HepG2 (cell line): Measurements from ENCODE around the gene ZNRF3. TPM values are rescaled to one million over a fixed set of nuclear protein-coding genes. Genes with fewer than 3 reads are reported as not detected.

Experiments used
- BCL3 ChIP-seq: sonication (generic); formaldehyde crosslinking; IDR thresholded peaks from 2 replicates; pipeline ENCODE4 v1.5.1; 2020; ENCODE audit warnings: mild to moderate bottlenecking, missing genetic modification reagents, moderate library complexity
- FOXA1 ChIP-seq, 2 experiments: fragments of 450-650 bp in 1 of 2; sonication (generic) in 1 of 2; formaldehyde crosslinking in 1 of 2; IDR thresholded peaks; 2 replicates each; pipeline versions ENCODE4 v1.4.0 to v1.6.1; 2016 to 2020; ENCODE audit warnings: missing genetic modification reagents in 1 of 2
- HIC2 ChIP-seq: sonication (generic); formaldehyde crosslinking; IDR thresholded peaks from 2 replicates; pipeline ENCODE4 v1.9.0; 2022; ENCODE audit warnings: low read depth, missing genetic modification reagents
- IRF9 ChIP-seq: sonication (generic); formaldehyde crosslinking; IDR thresholded peaks from 2 replicates; pipeline ENCODE4 v1.8.0; 2022; ENCODE audit warnings: missing genetic modification reagents, mild to moderate bottlenecking, borderline replicate concordance
- NFE2 ChIP-seq: sonication (generic); formaldehyde crosslinking; IDR thresholded peaks from 2 replicates; pipeline ENCODE4 v1.4.0; 2020; ENCODE audit warnings: missing genetic modification reagents
- NR2F6 ChIP-seq, 2 experiments: IDR thresholded peaks; 2 replicates each; pipeline ENCODE4 v1.6.1; 2016; ENCODE audit warnings: antibody characterized with exemption in 1 of 2, mild to moderate bottlenecking in 1 of 2
- PAF1 ChIP-seq: IDR thresholded peaks from 2 replicates; pipeline ENCODE4 v1.6.1; 2016; ENCODE audit warnings: missing genetic modification reagents, missing compliant biosample characterization
- REXO4 ChIP-seq: sonication (generic); formaldehyde crosslinking; IDR thresholded peaks from 2 replicates; pipeline ENCODE4 v1.8.0; 2022; ENCODE audit warnings: missing genetic modification reagents, mild to moderate bottlenecking, borderline replicate concordance
- THAP8 ChIP-seq: sonication (generic); formaldehyde crosslinking; IDR thresholded peaks from 2 replicates; pipeline ENCODE4 v1.5.1; 2020; ENCODE audit warnings: missing genetic modification reagents, mild to moderate bottlenecking, borderline replicate concordance
- TIGD3 ChIP-seq: sonication (generic); formaldehyde crosslinking; IDR thresholded peaks from 2 replicates; pipeline ENCODE4 v1.5.1; 2020; ENCODE audit warnings: mild to moderate bottlenecking, missing genetic modification reagents, borderline replicate concordance
- YEATS2 ChIP-seq: sonication (generic); formaldehyde crosslinking; IDR thresholded peaks from 2 replicates; pipeline ENCODE4 v1.4.0; 2020; ENCODE audit warnings: missing genetic modification reagents, borderline replicate concordance
- ZC3H13 ChIP-seq: sonication (generic); formaldehyde crosslinking; IDR thresholded peaks from 2 replicates; pipeline ENCODE4 v1.8.1; 2023; ENCODE audit warnings: mild to moderate bottlenecking, missing genetic modification reagents, moderate library complexity
- ZNF335 ChIP-seq: sonication (generic); formaldehyde crosslinking; IDR thresholded peaks from 2 replicates; pipeline ENCODE4 v1.4.0; 2020; ENCODE audit warnings: missing genetic modification reagents
- ZNF652 ChIP-seq: IDR thresholded peaks from 2 replicates; pipeline ENCODE4 v1.6.1; 2016; ENCODE audit warnings: low read depth, borderline replicate concordance
- ZNF674 ChIP-seq: sonication (generic); formaldehyde crosslinking; IDR thresholded peaks from 2 replicates; pipeline ENCODE4 v1.5.0; 2020; ENCODE audit warnings: low read depth, mild to moderate bottlenecking, missing genetic modification reagents
- polyA plus RNA-seq, 8 experiments: library from polyadenylated mRNA; depleted of rRNA in 3 of 8; stranded (reverse) in 7 of 8; unstranded in 1 of 8; fragments of >200 nt; fragmentation: Illumina TruSeq in 4 of 8; extraction: Trizol in 4 of 8; gene quantifications; 2 replicates each; pipeline versions ENCODE4 v1.2.1 to v1.2.3, GENCODE V29; 2011 to 2016; ENCODE audit warnings: low read depth in 4 of 8, missing spikeins in 1 of 8, mixed read lengths in 1 of 8; ENCODE audit not compliant: insufficient read depth in 1 of 8
- total RNA-seq, 5 experiments: library from RNA; depleted of rRNA; stranded (reverse); fragments of >200 nt; fragmentation: Illumina TruSeq; extraction: Trizol; gene quantifications; 2 replicates each; pipeline ENCODE4 v1.2.3, GENCODE V29; 2016; ENCODE audit warnings: low read depth in 1 of 5
- TF ChIP-seq, protein P1 (sequence below): IDR thresholded peaks from 2 replicates; pipeline ENCODE4 v1.6.1; 2016; ENCODE audit warnings: mild to moderate bottlenecking, missing biosample characterization, missing genetic modification reagents
- TF ChIP-seq, protein P2 (sequence below): sonication (generic); formaldehyde crosslinking; IDR thresholded peaks from 2 replicates; pipeline ENCODE4 v1.5.0; 2020; ENCODE audit warnings: missing genetic modification reagents
- TF ChIP-seq, protein P3 (sequence below): sonication (generic); formaldehyde crosslinking; IDR thresholded peaks from 2 replicates; pipeline ENCODE4 v1.8.1; 2023; ENCODE audit warnings: mild to moderate bottlenecking, inconsistent platforms, moderate library complexity, missing genetic modification reagents, borderline replicate concordance

ZNRF3 gene
- total and polyA plus RNA-seq, 2 of the 13 experiments (the other 11 are each of a cell fraction or from before 2014, with no cell fraction given) = 20.3 to 36.7 TPM

DNA sequence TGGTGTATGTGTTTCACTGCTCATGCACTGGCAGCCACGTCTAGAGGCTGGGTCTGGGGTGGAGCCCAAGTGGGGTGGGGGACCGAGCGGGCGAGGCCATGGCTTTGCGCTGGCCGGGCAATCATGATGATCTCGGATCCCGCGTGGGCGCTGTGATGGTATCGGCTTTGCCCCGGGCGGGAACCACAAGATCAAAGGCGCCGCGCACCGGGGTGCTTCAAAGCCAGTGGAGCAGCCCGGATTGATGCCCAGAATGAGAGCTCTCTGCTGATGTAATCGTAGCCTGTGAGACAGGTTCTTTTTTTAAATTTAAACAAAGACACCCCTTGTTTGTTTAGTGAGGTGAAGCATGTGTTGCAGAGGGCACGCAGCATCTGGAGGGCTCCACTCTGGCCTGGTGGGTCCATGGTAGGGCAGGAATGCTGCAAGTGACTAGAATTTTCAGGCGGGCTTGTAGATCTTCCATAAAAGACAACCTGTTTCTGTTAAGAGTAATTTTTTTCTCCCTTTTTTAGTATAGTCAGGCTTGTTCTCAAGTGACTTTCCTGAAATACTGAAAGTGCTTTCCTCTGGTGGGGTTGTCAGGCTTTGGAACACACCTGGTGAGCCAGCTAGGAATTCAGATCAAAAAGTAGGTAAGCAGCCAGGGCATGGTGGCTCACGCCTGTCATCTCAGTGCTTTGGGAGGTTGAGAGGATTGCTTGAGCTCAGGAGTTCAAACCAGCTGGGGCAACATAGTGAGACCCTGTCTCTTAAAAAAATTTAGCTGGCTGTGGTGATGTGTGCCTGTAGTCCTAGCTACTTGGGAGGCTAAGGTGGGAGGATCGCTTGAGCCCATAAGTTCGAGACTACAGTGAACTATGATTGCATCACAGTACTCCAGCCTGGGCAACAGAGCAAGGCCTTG, 40.7 kb downstream of the ZNRF3 start (continued):
- TF ChIP-seq THAP8 (CRISPR knock-in tag) = no peak
- no peak for TF ChIP-seq IRF9
- no peak for TF ChIP-seq PAF1 (CRISPR knock-in tag)
- no peak for TF ChIP-seq TIGD3
- 0 out of 2 replicates have a peak, but pooled peaks have one; percentile 38 for TF ChIP-seq ZNF335
- peak; percentile 66; the same call in 1 of the 2 replicates for TF ChIP-seq ZC3H13 (CRISPR knock-in tag)
- TF ChIP-seq ZNF652 (CRISPR knock-in tag) = peak; percentile 75; the same call in 1 of the 2 replicates
- peak; percentile 61; the same call in 1 of the 2 replicates for TF ChIP-seq FOXA1 (IDR thresholded peaks at IDR 0.05)
- peak; percentile 92 for TF ChIP-seq FOXA1 (CRISPR knock-in tag; IDR thresholded peaks at IDR 0.05)
- TF ChIP-seq, protein P1, sequence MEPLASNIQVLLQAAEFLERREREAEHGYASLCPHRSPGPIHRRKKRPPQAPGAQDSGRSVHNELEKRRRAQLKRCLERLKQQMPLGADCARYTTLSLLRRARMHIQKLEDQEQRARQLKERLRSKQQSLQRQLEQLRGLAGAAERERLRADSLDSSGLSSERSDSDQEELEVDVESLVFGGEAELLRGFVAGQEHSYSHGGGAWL = peak; percentile 37; the same call in 1 of the 2 replicates
- TF ChIP-seq BCL3 (CRISPR knock-in tag) = peak; percentile 57; the same call in 1 of the 2 replicates
- no peak for TF ChIP-seq REXO4 (CRISPR knock-in tag)
- TF ChIP-seq NR2F6 (IDR thresholded peaks at IDR 0.05) = peak; percentile 85
- peak; percentile 86; the same call in 1 of the 2 replicates for TF ChIP-seq NR2F6 (CRISPR knock-in tag; IDR thresholded peaks at IDR 0.05)
- TF ChIP-seq, protein P2, sequence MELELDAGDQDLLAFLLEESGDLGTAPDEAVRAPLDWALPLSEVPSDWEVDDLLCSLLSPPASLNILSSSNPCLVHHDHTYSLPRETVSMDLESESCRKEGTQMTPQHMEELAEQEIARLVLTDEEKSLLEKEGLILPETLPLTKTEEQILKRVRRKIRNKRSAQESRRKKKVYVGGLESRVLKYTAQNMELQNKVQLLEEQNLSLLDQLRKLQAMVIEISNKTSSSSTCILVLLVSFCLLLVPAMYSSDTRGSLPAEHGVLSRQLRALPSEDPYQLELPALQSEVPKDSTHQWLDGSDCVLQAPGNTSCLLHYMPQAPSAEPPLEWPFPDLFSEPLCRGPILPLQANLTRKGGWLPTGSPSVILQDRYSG (CRISPR knock-in tag) = 0 out of 2 replicates have a peak, but pooled peaks have one; percentile 75
- TF ChIP-seq HIC2 (CRISPR knock-in tag) = peak; percentile 96
- TF ChIP-seq, protein P3, sequence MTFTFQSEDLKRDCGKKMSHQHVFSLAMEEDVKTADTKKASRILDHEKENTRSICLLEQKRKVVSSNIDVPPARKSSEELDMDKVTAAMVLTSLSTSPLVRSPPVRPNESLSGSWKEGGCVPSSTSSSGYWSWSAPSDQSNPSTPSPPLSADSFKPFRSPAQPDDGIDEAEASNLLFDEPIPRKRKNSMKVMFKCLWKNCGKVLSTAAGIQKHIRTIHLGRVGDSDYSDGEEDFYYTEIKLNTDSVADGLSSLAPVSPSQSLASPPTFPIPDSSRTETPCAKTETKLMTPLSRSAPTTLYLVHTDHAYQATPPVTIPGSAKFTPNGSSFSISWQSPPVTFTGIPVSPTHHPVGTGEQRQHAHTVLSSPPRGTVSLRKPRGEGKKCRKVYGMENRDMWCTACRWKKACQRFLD = no peak
- TF ChIP-seq NFE2 = no peak
- no peak for TF ChIP-seq YEATS2 (CRISPR knock-in tag)
- TF ChIP-seq ZNF674 (CRISPR knock-in tag) = no peak
